IPS-NIHi7 (cell line): ENCODE results near the gene PTPA.
"Not testable (repeated sequence)": the region's sequence is repeated elsewhere in the genome, so short reads cannot be mapped to it uniquely, and the experiment has no call there.

Experiments used
- DNase-seq: peaks from one replicate; pipeline ENCODE4 v3.0.0; 2012; ENCODE audit warnings: mixed read lengths; ENCODE audit errors: extremely low spot score

The PTPA gene

GRCh38 chr9:129108805-129109536, 2.2 kb upstream of the PTPA start:
- no peak for DNase-seq

GRCh38 chr9:129109537-129109903, 1.7 kb upstream of the PTPA start:
- DNase-seq, result no peak

- peak; percentile 41 for DNase-seq
These were observed 1.1 kb upstream of the PTPA start for GRCh38 chr9:129109952-129110739.

- peak; percentile 65 for DNase-seq
These were observed 425 bp downstream of the PTPA start for GRCh38 chr9:129111528-129112151.

- DNase-seq, result not testable (repeated sequence)
These were observed 1.3 kb downstream of the PTPA start for GRCh38 chr9:129112526-129112925.

- DNase-seq, result no peak
These were observed 2.6 kb downstream of the PTPA start for GRCh38 chr9:129113645-129114304.

GRCh38 chr9:129118799-129119198, 7.6 kb downstream of the PTPA start:
- no peak for DNase-seq

- DNase-seq, result no peak
These were observed 10.3 kb downstream of the PTPA start for GRCh38 chr9:129121483-129121882.

GRCh38 chr9:129122133-129122532, 10.9 kb downstream of the PTPA start:
- no peak for DNase-seq

- DNase-seq, result not testable (repeated sequence)
These were observed 11.8 kb downstream of the PTPA start for GRCh38 chr9:129122976-129123375.

- no peak for DNase-seq
These were observed 13.4 kb downstream of the PTPA start for GRCh38 chr9:129124506-129125069.

- DNase-seq, result no peak
These were observed 14.3 kb downstream of the PTPA start for GRCh38 chr9:129125478-129125877.

- peak; percentile 75 for DNase-seq
These were observed 15.8 kb downstream of the PTPA start for GRCh38 chr9:129126749-129127618.

- DNase-seq, result no peak
These were observed 17.5 kb downstream of the PTPA start for GRCh38 chr9:129128689-129129088.

GRCh38 chr9:129130271-129130670, 19.1 kb downstream of the PTPA start:
- DNase-seq, result not testable (repeated sequence)

GRCh38 chr9:129130791-129131190, 19.6 kb downstream of the PTPA start:
- no peak for DNase-seq

GRCh38 chr9:129131300-129132145, 20.3 kb downstream of the PTPA start:
- DNase-seq, result peak; percentile 93

- DNase-seq, result no peak
These were observed 21.9 kb downstream of the PTPA start for GRCh38 chr9:129133082-129133481.

GRCh38 chr9:129135476-129135875, 24.3 kb downstream of the PTPA start:
- DNase-seq, result no peak
